Measurements from ENCODE around the gene NCK2.
"Not testable (repeated sequence)": the region's sequence is repeated elsewhere in the genome, so short reads cannot be mapped to it uniquely, and the experiment has no call there.

NCK2 gene

GRCh38 chr2:105737980-105738657 is 6.6 kb upstream of the NCK2 start:
- no peak for DNase-seq

DNA sequence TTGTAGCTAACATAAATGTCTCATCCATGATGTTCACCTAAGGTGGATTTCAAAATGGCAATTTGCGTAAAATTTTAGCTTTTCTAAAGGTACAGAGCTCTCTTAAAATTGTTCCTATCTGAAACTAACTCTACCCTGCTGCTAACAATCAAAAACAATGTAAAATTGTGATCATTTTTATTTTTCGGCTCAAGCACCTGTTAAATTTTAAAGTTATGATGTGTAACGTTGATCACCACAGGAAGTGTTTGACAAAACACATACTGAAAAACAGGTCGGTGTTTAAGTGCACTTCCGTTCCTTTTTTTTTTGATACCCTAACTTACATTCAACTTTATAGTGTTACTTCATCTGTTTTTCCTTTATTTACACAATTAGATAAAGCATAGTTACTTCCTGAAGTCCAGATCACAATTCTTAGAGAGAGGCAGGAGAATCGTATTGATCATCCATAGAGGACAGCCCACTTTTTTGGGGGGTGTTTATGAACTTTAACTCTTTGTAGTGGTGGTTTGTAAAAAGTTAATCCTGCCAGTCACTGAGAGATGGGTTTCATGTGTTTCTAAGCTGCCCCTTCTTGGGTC is 6.0 kb upstream of the NCK2 start:
- no peak for DNase-seq

DNA sequence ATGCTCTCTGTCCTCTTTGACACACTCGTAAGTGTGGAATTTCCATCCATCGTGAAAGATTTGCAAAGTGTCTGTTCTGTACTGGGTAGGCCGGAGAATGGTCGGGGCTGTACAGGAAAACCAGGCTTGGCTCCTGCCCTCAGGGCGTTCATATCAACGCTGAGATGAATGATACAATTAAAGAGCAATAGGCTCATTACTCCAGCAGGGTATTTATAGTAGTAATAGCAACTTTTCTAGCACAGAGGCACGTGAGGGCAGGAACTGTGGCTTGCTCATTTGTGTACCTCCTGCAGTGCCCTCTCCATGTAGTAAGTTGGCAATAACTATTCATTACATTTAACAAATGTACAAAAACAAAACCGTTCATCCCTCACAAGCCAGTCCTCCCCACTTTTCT is 5.3 kb upstream of the NCK2 start:
- DNase-seq: no peak

GRCh38 chr2:105739944-105740530 is 4.7 kb upstream of the NCK2 start:
- DNase-seq: no peak

DNA sequence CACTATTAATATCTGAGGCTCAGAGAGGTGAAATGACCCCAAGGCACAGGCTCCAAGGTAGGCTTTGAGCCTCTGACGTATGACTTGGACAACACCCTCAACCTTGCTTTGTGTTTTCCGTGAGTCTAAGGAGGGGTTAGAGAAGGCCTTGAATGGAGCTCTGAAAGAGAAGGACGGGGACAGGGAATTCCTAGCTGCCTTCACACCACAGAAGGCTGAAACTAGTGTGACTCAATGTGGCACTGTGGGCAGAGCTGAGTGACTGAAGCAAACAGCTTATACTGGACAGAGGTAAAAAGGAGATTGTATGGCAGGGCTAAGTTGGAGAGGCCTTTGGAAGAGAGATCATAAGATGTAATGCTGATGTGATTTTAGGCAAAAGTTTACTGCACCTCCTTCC is 3.5 kb upstream of the NCK2 start:
- no peak for DNase-seq

DNA sequence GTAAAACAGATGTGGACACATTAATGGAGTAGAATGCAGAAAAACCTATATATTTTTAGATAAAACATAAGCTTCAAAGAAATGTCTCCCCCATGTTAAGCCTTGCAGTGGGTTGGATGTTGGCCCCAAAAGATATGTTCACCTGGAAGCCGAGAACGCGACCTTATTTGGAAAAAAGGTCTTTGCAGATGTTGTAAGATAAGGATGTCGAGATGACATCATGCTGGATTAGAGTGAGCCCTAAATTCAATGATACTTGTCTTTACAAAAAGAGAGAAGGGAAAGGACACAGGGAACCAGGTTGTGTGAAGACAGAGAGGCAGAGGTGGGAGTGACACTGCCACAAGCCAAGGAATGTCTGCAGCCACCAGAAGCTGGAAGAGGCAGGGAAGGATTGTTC is 3.1 kb upstream of the NCK2 start:
- DNase-seq: no peak

- no peak for DNase-seq
These were observed 412 bp upstream of the NCK2 start for GRCh38 chr2:105744091-105744908.

- DNase-seq: no peak
These were observed 1.7 kb downstream of the NCK2 start for GRCh38 chr2:105746177-105747080.

- DNase-seq: no peak
These were observed 2.7 kb downstream of the NCK2 start for GRCh38 chr2:105747254-105747894.

DNA sequence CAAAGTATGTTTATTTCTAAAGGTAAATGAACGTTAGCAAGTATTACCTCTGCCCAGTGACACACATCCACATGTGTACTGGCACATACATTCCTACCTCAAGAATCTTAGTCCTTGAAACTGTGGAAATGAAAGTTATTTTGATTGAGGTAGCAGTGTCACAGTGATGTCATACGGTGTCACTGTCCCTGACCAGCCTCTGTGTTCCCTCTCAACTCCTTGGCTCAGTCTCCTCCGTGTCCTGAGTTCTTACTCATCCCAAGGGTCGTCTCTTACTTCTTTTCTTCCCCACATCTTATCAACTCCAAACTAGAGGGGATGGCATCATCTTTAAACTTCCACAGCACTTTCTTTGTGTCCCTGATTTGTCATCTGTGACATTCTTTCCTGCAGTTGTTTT is 3.3 kb downstream of the NCK2 start:
- no peak for DNase-seq

- no peak for DNase-seq
These were observed 3.9 kb downstream of the NCK2 start for GRCh38 chr2:105748566-105748965.

- DNase-seq: no peak
These were observed 5.1 kb downstream of the NCK2 start for GRCh38 chr2:105749583-105750400.

GRCh38 chr2:105750735-105751134 is 6.0 kb downstream of the NCK2 start:
- no peak for DNase-seq

DNA sequence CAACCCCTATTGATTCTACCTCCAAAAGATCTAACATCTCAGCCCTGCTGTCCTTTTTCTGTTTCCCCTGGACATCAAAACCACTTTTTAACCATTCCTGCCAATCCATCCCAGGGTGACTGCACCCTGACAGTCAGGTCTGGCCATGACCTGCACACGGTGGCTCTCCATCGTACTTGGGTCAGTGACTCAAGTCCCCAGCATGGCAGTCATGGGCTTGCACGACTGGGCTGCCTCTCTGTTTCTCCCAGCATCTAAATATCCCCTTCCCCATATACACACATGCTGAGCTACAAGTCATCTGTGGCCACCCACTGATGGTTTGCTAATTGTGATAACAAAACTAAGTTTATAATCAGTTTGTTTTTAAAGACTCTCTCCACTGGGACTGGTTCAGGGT is 6.6 kb downstream of the NCK2 start:
- DNase-seq: no peak

- no peak for DNase-seq
These were observed 8.1 kb downstream of the NCK2 start for GRCh38 chr2:105752691-105753358.

GRCh38 chr2:105753380-105753779 is 8.7 kb downstream of the NCK2 start:
- DNase-seq: no peak

DNA sequence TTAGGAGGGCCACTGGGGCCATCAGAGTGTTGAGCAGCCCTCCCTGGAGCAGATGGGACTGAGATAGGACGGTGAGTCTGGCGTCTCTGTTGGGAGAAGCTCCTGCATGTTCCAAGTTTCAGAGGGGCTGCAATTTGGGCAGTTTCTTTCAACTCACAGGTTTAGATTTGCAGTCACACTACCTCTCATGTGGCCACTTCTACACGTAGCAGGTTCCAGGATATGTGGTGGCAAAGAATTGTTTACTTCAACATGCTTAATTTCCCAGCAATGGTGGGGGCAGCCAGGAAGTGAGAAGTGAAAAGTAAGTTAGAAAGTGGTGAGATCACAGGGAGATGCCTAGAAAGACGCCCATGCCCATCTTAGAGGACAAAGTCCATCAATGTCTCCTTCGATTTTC is 9.3 kb downstream of the NCK2 start:
- DNase-seq: no peak

DNA sequence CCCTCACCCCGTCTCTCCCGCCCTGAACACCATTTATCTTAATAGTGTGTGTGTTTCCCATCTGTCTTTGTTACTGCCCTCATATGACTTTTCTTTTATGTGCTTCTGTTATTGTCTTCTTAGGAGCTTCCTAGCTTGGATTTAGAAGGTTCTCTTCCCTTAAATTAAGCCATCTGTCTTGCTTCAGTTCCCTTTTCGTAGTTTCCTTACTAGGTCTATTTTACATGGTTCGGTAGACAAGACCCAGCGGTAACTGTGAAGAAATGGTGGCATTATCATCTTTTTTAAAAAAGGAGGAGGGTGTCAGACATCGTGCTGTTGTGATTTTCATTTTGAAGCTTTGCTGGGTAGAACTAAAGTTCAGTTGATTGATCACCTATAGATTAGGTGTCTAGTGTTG is 10.3 kb downstream of the NCK2 start:
- no peak for DNase-seq

GRCh38 chr2:105755895-105756294 is 11.2 kb downstream of the NCK2 start:
- no peak for DNase-seq

DNA sequence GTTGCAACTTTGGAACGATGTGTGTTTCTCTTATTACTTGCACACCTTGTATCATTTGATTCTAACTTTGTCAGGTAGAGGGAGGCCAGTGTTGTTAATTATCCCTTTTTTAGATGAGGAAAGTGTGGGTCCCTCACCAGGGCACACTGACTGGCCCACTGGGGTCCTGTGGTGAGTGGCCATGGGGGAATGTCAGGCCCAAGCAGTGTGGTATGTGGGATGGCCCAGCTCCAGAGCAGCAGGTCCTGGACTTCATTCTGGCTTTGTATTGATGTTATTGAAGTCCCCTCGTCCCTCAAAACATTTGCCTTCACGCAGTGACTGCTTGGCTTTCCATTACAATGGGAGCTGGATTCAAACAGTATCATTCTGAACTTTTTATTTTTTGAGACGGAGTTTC is 11.7 kb downstream of the NCK2 start:
- DNase-seq: no peak

- not testable (repeated sequence) for DNase-seq
These were observed 12.2 kb downstream of the NCK2 start for GRCh38 chr2:105756865-105757264.

Measured in NCI-H1417 treated with DMSO at 0.1 percent for 48 hours (cell line).